ENCODE results near the gene TAF1L. TPM values are rescaled to one million over a fixed set of nuclear protein-coding genes. Genes with fewer than 3 reads are reported as not detected.

TAF1L gene
- total and polyA plus RNA-seq, 2 of the 13 experiments (the other 11 are each of a cell fraction or from before 2014, with no cell fraction given): not detected

DNA sequence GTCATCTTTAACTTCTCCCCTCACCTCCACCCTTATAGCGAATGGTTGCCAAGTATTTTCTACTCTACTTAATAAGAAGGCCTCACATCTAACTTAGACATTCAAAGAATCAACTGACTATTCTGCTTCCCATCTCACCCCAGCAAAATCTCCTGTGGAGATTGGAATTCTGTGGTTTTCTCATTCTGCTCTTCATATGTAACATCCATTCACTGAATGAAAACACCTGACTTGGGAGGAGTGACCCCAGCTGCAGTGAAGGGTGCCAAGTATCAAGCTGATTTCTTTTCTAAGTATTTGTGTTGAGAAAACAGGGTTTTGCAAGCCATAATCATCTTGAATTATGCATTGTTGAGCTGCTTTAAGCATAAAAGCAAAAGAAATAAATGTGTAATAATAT is 42.5 kb upstream of the TAF1L start:
- H3K9ac ChIP-seq (ENCODE audit: insufficient read depth, low read depth, low read length): no peak overlapping the region
- H3K4me3 ChIP-seq (replicated peaks in 1 of 3; ENCODE audit: insufficient read depth in 1 of 3, low read depth in 2 of 3, low read length in 3 of 3): no peak overlapping the region
- CTCF ChIA-PET (ENCODE audit: low intra/inter-chr PET ratio, low total read pairs): no interaction called here
- POLR2A ChIA-PET: no interaction called here
- ATAC-seq: no peak
- no peak overlapping the region for H3K27ac ChIP-seq (ENCODE audit: extremely low read length, insufficient read depth, low read length)
- H3K27me3 ChIP-seq (ENCODE audit: control insufficient read depth in 1 of 2, insufficient read depth in 2 of 2, low read length in 2 of 2): no peaks in the 10 kb centered on the region
- no peak overlapping the region for H2AFZ ChIP-seq (ENCODE audit: low read length)
- H3K4me1 ChIP-seq (ENCODE audit: insufficient read depth, low read length): no peaks in the 10 kb centered on the region
- FAIRE-seq: no peak
- intact Hi-C loops (cut with micrococcal nuclease; ENCODE audit: unreplicated experiment) (no loop called here), in situ Hi-C loops (cut with HindIII; ENCODE audit: extremely low pct_ligation_motif_present, low pct_unique_long_range_greater_than_20kb) (no loop called here)
- TF ChIP-seq PLRG1 (conservative IDR thresholded peaks at IDR 0.05): no peak
- TF ChIP-seq ZFP37 (CRISPR knock-in tag; IDR thresholded peaks at IDR 0.05; ENCODE audit: borderline replicate concordance): no peak
- TF ChIP-seq ZNF790 (CRISPR knock-in tag; IDR thresholded peaks at IDR 0.05; ENCODE audit: borderline replicate concordance): no peak
- TF ChIP-seq, protein P1, sequence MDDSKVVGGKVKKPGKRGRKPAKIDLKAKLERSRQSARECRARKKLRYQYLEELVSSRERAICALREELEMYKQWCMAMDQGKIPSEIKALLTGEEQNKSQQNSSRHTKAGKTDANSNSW (CRISPR knock-in tag; IDR thresholded peaks at IDR 0.05; ENCODE audit: borderline replicate concordance): no peak
- no peak for TF ChIP-seq JARID2 (CRISPR knock-in tag; IDR thresholded peaks at IDR 0.05; ENCODE audit: insufficient replicate concordance)
- no peak for TF ChIP-seq YEATS2 (CRISPR knock-in tag; IDR thresholded peaks at IDR 0.05; ENCODE audit: borderline replicate concordance)
- no peak for TF ChIP-seq TBX2 (CRISPR knock-in tag; IDR thresholded peaks at IDR 0.05; ENCODE audit: borderline replicate concordance)
- no peak for TF ChIP-seq ZNF44 (CRISPR knock-in tag; IDR thresholded peaks at IDR 0.05)
- no peak for TF ChIP-seq TOPORS (CRISPR knock-in tag; IDR thresholded peaks at IDR 0.05)
- TF ChIP-seq, protein P2, sequence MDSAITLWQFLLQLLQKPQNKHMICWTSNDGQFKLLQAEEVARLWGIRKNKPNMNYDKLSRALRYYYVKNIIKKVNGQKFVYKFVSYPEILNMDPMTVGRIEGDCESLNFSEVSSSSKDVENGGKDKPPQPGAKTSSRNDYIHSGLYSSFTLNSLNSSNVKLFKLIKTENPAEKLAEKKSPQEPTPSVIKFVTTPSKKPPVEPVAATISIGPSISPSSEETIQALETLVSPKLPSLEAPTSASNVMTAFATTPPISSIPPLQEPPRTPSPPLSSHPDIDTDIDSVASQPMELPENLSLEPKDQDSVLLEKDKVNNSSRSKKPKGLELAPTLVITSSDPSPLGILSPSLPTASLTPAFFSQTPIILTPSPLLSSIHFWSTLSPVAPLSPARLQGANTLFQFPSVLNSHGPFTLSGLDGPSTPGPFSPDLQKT (CRISPR knock-in tag; IDR thresholded peaks at IDR 0.05; ENCODE audit: borderline replicate concordance): no peak
- TF ChIP-seq EED (CRISPR knock-in tag; IDR thresholded peaks at IDR 0.05): no peak
- TF ChIP-seq SMAD9 (CRISPR knock-in tag; IDR thresholded peaks at IDR 0.05): no peak
- TF ChIP-seq KAT8 (CRISPR knock-in tag; IDR thresholded peaks at IDR 0.05): no peak
- no peak for DNase-seq (ENCODE audit: low spot score)
- H3K36me3 ChIP-seq (replicated peaks in 1 of 2; ENCODE audit: control insufficient read depth in 1 of 2, insufficient read depth in 2 of 2, low read length in 2 of 2): no peaks in the 10 kb centered on the region
- WGBS (ENCODE audit: low lambda C conversion rate): 5% methylated on average over 1 of the region's 1 CpG
- H3K9me3 ChIP-seq (ENCODE audit: low read length): no peaks in the 10 kb centered on the region
- BruUV-seq (replicated peaks): no TSS peak
- H3K79me2 ChIP-seq (ENCODE audit: insufficient read depth, low read length): no peaks in the 10 kb centered on the region
- no peak overlapping the region for H3K4me2 ChIP-seq (ENCODE audit: low read depth, low read length)
- no peaks in the 10 kb centered on the region for H4K20me1 ChIP-seq (ENCODE audit: insufficient read depth, low read length)
